ENCODE measurements around the gene OAS1. TPM values are rescaled to one million over a fixed set of nuclear protein-coding genes. Genes with fewer than 3 reads are reported as not detected.
A peak's percentile ranks its signal among the peaks of the same experiment; 100 is the strongest.

The OAS1 gene
- total RNA-seq, 1 experiment from 2014 or later = 10.2 TPM

DNA sequence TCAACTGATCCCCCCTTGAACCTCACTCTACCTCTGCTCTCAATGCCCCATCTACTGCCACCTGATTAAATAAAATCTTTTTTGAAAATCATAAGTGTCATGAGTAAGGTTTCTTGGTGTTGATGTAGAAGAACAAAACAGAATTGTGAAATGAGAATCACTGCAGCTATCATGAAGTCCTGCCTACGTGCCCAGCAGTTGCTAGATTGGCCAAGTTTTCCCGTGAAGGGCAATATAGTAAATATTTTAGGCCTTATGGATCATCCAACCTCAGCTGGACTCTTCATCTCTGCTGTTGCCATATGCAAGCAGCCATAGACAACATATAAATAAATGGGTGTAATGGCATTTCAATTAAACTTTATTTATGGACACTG lies 26.4 kb downstream of the OAS1 start:
- TF ChIP-seq, protein P1, sequence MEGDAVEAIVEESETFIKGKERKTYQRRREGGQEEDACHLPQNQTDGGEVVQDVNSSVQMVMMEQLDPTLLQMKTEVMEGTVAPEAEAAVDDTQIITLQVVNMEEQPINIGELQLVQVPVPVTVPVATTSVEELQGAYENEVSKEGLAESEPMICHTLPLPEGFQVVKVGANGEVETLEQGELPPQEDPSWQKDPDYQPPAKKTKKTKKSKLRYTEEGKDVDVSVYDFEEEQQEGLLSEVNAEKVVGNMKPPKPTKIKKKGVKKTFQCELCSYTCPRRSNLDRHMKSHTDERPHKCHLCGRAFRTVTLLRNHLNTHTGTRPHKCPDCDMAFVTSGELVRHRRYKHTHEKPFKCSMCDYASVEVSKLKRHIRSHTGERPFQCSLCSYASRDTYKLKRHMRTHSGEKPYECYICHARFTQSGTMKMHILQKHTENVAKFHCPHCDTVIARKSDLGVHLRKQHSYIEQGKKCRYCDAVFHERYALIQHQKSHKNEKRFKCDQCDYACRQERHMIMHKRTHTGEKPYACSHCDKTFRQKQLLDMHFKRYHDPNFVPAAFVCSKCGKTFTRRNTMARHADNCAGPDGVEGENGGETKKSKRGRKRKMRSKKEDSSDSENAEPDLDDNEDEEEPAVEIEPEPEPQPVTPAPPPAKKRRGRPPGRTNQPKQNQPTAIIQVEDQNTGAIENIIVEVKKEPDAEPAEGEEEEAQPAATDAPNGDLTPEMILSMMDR (conservative IDR thresholded peaks at IDR 0.05; ENCODE audit: low read depth, low read length) = no peak
- TF ChIP-seq EZH2phosphoT487 (IDR thresholded peaks at IDR 0.05; ENCODE audit: borderline replicate concordance, low read length) = no peak
- no peak for TF ChIP-seq EZH2 (IDR thresholded peaks at IDR 0.05; ENCODE audit: low read length, unreplicated experiment)
- ChIA-PET POLR2A (ENCODE audit: unreplicated experiment) (no interaction called here), CTCF (no interaction called here)
- no peaks in the 10 kb centered on the region for H3K9me3 ChIP-seq (ENCODE audit: low read length)
- no peak for DNase-seq
- no peak overlapping the region for H2AFZ ChIP-seq (ENCODE audit: low read length)
- peaks cover 13% of the 10 kb centered on the region; the same call in 1 of the 2 replicates for H3K4me1 ChIP-seq (ENCODE audit: insufficient read depth, low read length)
- no peaks in the 10 kb centered on the region for H3F3A ChIP-seq (ENCODE audit: low read length, unreplicated experiment)
- no peaks in the 10 kb centered on the region for H3K79me2 ChIP-seq (ENCODE audit: low read length)
- H3K9ac ChIP-seq (ENCODE audit: low read length) = no peak overlapping the region
- no peak overlapping the region for H3K4me2 ChIP-seq (ENCODE audit: low read length)
- BruUV-seq (replicated peaks) = no TSS peak
- no peaks in the 10 kb centered on the region for H3K36me3 ChIP-seq (ENCODE audit: low read depth, low read length)
- intact Hi-C loops (cut with micrococcal nuclease) = no loop called here
- no peak overlapping the region for H3K27ac ChIP-seq (ENCODE audit: low read length)
- H3K27me3 ChIP-seq (ENCODE audit: low read length) = no peaks in the 10 kb centered on the region
- no peak for ATAC-seq
- H3K9me2 ChIP-seq (replicated peaks; ENCODE audit: low read length) = no peaks in the 10 kb centered on the region
- H3K4me3 ChIP-seq (ENCODE audit: low read length) = no peak overlapping the region
- no peaks in the 10 kb centered on the region for H4K20me1 ChIP-seq (ENCODE audit: low read length)

DNA sequence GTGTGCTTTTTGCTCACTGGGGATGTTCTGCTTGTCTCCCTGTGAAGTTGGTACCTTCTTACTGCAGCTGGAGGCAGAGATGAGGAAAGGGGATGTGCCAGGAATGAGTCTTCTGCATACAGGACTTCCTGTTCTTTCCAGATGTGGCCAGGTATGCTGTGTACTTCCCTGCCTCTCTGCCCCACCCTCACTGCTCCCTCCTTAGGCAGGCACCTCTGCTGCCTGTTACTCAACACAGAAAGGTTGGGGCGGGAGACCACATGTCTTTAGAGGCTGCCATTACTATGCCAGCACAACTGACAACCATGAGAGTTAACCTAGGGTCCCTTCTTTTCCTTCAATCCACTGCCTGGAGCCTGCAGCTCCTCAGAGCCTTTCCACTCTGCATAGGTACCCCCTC lies 29.5 kb downstream of the OAS1 start:
- H3K9me2 ChIP-seq (replicated peaks; ENCODE audit: low read length) = no peaks in the 10 kb centered on the region
- H3K4me1 ChIP-seq (ENCODE audit: insufficient read depth, low read length) = peaks cover 25% of the 10 kb centered on the region
- no peaks in the 10 kb centered on the region for H3K9me3 ChIP-seq (ENCODE audit: low read length)
- H3K79me2 ChIP-seq (ENCODE audit: low read length) = peaks cover 8% of the 10 kb centered on the region; the same call in 1 of the 2 replicates
- BruUV-seq (replicated peaks) = no TSS peak
- H3K4me2 ChIP-seq (ENCODE audit: low read length) = no peak overlapping the region
- ChIA-PET POLR2A (ENCODE audit: unreplicated experiment) (no interaction called here), CTCF (no interaction called here)
- no peak for DNase-seq
- H4K20me1 ChIP-seq (ENCODE audit: low read length) = no peaks in the 10 kb centered on the region
- H3K27me3 ChIP-seq (ENCODE audit: low read length) = no peaks in the 10 kb centered on the region
- ATAC-seq = no peak
- H3K36me3 ChIP-seq (ENCODE audit: low read depth, low read length) = no peaks in the 10 kb centered on the region
- no peaks in the 10 kb centered on the region for H3F3A ChIP-seq (ENCODE audit: low read length, unreplicated experiment)
- intact Hi-C loops (cut with micrococcal nuclease) = loop anchor here (5.0 kb wide), 1 partner anchor 41 kb away; the partner anchor contains the start of gene OAS2
- H3K27ac ChIP-seq (ENCODE audit: low read length) = no peak overlapping the region
- TF ChIP-seq EZH2 (IDR thresholded peaks at IDR 0.05; ENCODE audit: low read length, unreplicated experiment) (no peak), EZH2phosphoT487 (IDR thresholded peaks at IDR 0.05; ENCODE audit: borderline replicate concordance, low read length) (no peak)
- TF ChIP-seq, protein P1 (conservative IDR thresholded peaks at IDR 0.05; ENCODE audit: low read depth, low read length) = no peak
- H3K9ac ChIP-seq (ENCODE audit: low read length) = no peak overlapping the region
- H3K4me3 ChIP-seq (ENCODE audit: low read length) = no peak overlapping the region
- no peak overlapping the region for H2AFZ ChIP-seq (ENCODE audit: low read length)

DNA sequence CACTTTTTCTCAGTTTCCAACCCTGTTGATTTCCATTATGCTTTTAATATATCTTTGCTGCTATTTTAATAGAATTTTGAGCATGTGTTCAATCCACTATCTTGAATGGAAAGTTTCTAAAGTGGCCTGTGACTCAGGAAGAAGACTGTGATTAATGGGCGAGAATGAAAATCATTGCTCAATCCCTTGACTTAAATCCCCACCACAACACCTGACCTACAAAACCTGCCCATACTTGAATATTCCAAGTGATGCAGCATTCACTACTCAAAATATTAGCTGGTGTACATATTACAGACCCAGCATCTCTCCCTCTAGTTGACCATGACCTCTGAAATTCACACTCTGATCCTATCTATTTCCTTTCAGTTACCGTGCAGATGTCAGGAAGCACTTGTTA lies 30.2 kb downstream of the OAS1 start:
- no TSS peak for BruUV-seq (replicated peaks)
- peaks cover 8% of the 10 kb centered on the region; the same call in 1 of the 2 replicates for H3K79me2 ChIP-seq (ENCODE audit: low read length)
- TF ChIP-seq EZH2 (IDR thresholded peaks at IDR 0.05; ENCODE audit: low read length, unreplicated experiment) (no peak), EZH2phosphoT487 (IDR thresholded peaks at IDR 0.05; ENCODE audit: borderline replicate concordance, low read length) (no peak)
- TF ChIP-seq, protein P1 (conservative IDR thresholded peaks at IDR 0.05; ENCODE audit: low read depth, low read length) = no peak
- H3K4me1 ChIP-seq (ENCODE audit: insufficient read depth, low read length) = peaks cover 25% of the 10 kb centered on the region
- H2AFZ ChIP-seq (ENCODE audit: low read length) = no peak overlapping the region
- no peak overlapping the region for H3K4me3 ChIP-seq (ENCODE audit: low read length)
- H3K4me2 ChIP-seq (ENCODE audit: low read length) = no peak overlapping the region
- ChIA-PET POLR2A (ENCODE audit: unreplicated experiment) (no interaction called here), CTCF (no interaction called here)
- DNase-seq = peak; percentile 42
- H3K9me3 ChIP-seq (ENCODE audit: low read length) = no peaks in the 10 kb centered on the region
- H4K20me1 ChIP-seq (ENCODE audit: low read length) = no peaks in the 10 kb centered on the region
- no peak for ATAC-seq
- H3K9ac ChIP-seq (ENCODE audit: low read length) = no peak overlapping the region
- H3K27me3 ChIP-seq (ENCODE audit: low read length) = no peaks in the 10 kb centered on the region
- H3K36me3 ChIP-seq (ENCODE audit: low read depth, low read length) = no peaks in the 10 kb centered on the region
- intact Hi-C loops (cut with micrococcal nuclease) = loop anchor here (5.0 kb wide), 1 partner anchor 40 kb away; the partner anchor contains the start of gene OAS2
- H3K27ac ChIP-seq (ENCODE audit: low read length) = no peak overlapping the region
- H3K9me2 ChIP-seq (replicated peaks; ENCODE audit: low read length) = no peaks in the 10 kb centered on the region
- no peaks in the 10 kb centered on the region for H3F3A ChIP-seq (ENCODE audit: low read length, unreplicated experiment)

All from PC-3 (cell line).